Spleen (tissue), 11 donors: ENCODE measurements around the gene TOX3. TPM values are rescaled to one million over a fixed set of nuclear protein-coding genes. Genes with fewer than 3 reads are reported as not detected.

Experiments used
- DNase-seq: peaks from one replicate; pipeline ENCODE4 v3.0.0-alpha.2; 2020
- H3K27ac ChIP-seq, 8 donors: fragments of 200-600 bp; sonication (generic) in 7 of 8; 1 replicate in 4 of 8; 2 replicates in 4 of 8; pipeline versions ENCODE4 v1.5.0 to v1.8.0; 2016 to 2021; ENCODE audit warnings: inconsistent platforms in 4 of 8, mild to moderate bottlenecking in 4 of 8, moderate library complexity in 1 of 8
- H3K27me3 ChIP-seq, 7 donors: fragments of 200-600 bp; sonication (generic) in 6 of 7; replicated peaks in 1 of 7; 1 replicate in 4 of 7; 2 replicates in 3 of 7; pipeline versions ENCODE4 v1.5.0 to v1.8.0; 2016 to 2021; ENCODE audit warnings: inconsistent platforms in 3 of 7, mild to moderate bottlenecking in 1 of 7
- H3K36me3 ChIP-seq, 6 donors: fragments of 200-600 bp; sonication (generic) in 5 of 6; 1 replicate in 4 of 6; 2 replicates in 2 of 6; pipeline versions ENCODE4 v1.5.0 to v1.8.0; 2016 to 2021; ENCODE audit warnings: inconsistent platforms in 2 of 6
- H3K4me1 ChIP-seq, 6 donors: fragments of 200-600 bp; sonication (generic) in 5 of 6; 1 replicate in 3 of 6; 2 replicates in 3 of 6; pipeline versions ENCODE4 v1.5.0 to v1.8.0; 2016 to 2021; ENCODE audit warnings: inconsistent platforms in 3 of 6
- H3K4me3 ChIP-seq, 8 donors: fragments of 200-600 bp; sonication (generic) in 7 of 8; 1 replicate in 4 of 8; 2 replicates in 4 of 8; pipeline versions ENCODE4 v1.5.0 to v1.8.0; 2016 to 2021; ENCODE audit warnings: inconsistent platforms in 4 of 8, mild to moderate bottlenecking in 4 of 8, moderate library complexity in 2 of 8
- H3K9me3 ChIP-seq, 8 donors: fragments of 200-600 bp; sonication (generic) in 7 of 8; 1 replicate in 4 of 8; 2 replicates in 4 of 8; pipeline versions ENCODE4 v1.5.0 to v1.8.0; 2016 to 2021; ENCODE audit warnings: inconsistent platforms in 4 of 8
- CTCF ChIP-seq, 11 experiments: fragments of 200-600 bp in 7 of 11; fragments of 450-650 bp in 4 of 11; sonication (generic) in 4 of 11; IDR thresholded peaks in 8 of 11; conservative IDR thresholded peaks in 3 of 11; 1 replicate in 7 of 11; 2 replicates in 4 of 11; pipeline versions ENCODE4 v1.4.0 to v1.8.0; 2016 to 2021; ENCODE audit warnings: antibody characterized with exemption in 11 of 11, inconsistent platforms in 4 of 11, mild to moderate bottlenecking in 1 of 11
- POLR2A ChIP-seq, 3 donors: fragments of 450-650 bp; IDR thresholded peaks; one replicate each; pipeline ENCODE4 v1.5.1; 2017; ENCODE audit warnings: antibody characterized with exemption in 3 of 3, mild to moderate bottlenecking in 1 of 3
- POLR2AphosphoS5 ChIP-seq, 3 donors: sonication (generic); formaldehyde crosslinking; IDR thresholded peaks; one replicate each; pipeline ENCODE4 v1.5.1; 2017; ENCODE audit warnings: antibody characterized with exemption in 3 of 3
- WGBS, 5 donors: extraction: QIAGEN DNeasy Blood & Tissue Kit in 3 of 5; methylation state at CpG; one replicate each; pipeline versions ENCODE4 v1.1.5 to v1.1.7; 2013 to 2018; 5-methylcytosine and 5-hydroxymethylcytosine counted together
- intact Hi-C: fragments of 100-400 bp; cut with DNase I; formaldehyde crosslinking; loops from one replicate; pipeline ENCODE4 v1.15.0; 2023; ENCODE audit warnings: low total_unique reads
- polyA plus RNA-seq, 3 donors: library from polyadenylated mRNA; stranded (reverse); fragments of 200-250 nt; gene quantifications; one replicate each; pipeline ENCODE4 v1.2.1, GENCODE V29; 2013
- total RNA-seq, 7 donors: library from RNA; depleted of rRNA in 3 of 7; stranded (reverse); fragments of >200 nt in 3 of 7; fragmentation: NEBNext Ultra II Directional in 4 of 7; extraction: Animal tissue kit (Norgen Biotek cat#: 25700) in 4 of 7; gene quantifications; one replicate each; pipeline versions ENCODE4 v1.1.0 to v1.2.1, GENCODE V29; 2016 to 2021
- donor health status: healthy with polysubstance abuse.
- donor health status: DM: no; HTN: no; CAD: no; lungs with moderate emphysema.
- donor health status: DM: no; HTN: no; CAD: no.
- donor health status: Bipolar disorder and iron deficiency.
- donor health status: healthy.
- donor health status: DM: no; HTN: no; CAD: no.
- donor health status: DM: yes; HTN: yes; CAD: no.

Gene TOX3
- total and polyA plus RNA-seq, 10 donors: 0.03 to 0.11 TPM; not detected in 8

GRCh38 chr16:52521570-52521969, 25.4 kb downstream of the TOX3 start:
- Histone ChIP-seq H3K36me3 (no peaks in the 10 kb centered on the region), H3K9me3 (no peaks in the 10 kb centered on the region), H3K4me3 (no peak overlapping the region), H3K27me3 (no peaks in the 10 kb centered on the region), H3K4me1 (no peaks in the 10 kb centered on the region), H3K27ac (no peak overlapping the region)
- no peak for TF ChIP-seq POLR2AphosphoS5 (IDR thresholded peaks at IDR 0.05)
- no peak for TF ChIP-seq CTCF (IDR thresholded peaks at IDR 0.05 in 8 of 11, conservative IDR thresholded peaks at IDR 0.05 in 3 of 11)
- TF ChIP-seq POLR2A (IDR thresholded peaks at IDR 0.05): no peak
- intact Hi-C loops: no loop called here
- WGBS, 5 donors: 67 to 89% (median 82%) methylated on average over 6 of the region's 6 CpGs
- DNase-seq: no peak

- no peak for DNase-seq
- WGBS, 5 donors: 65 to 88% (median 84%) methylated on average over 5 of the region's 5 CpGs
- Histone ChIP-seq H3K4me3 (no peak overlapping the region), H3K4me1 (no peaks in the 10 kb centered on the region), H3K9me3 (no peaks in the 10 kb centered on the region), H3K27ac (no peak overlapping the region), H3K27me3 (no peaks in the 10 kb centered on the region), H3K36me3 (no peaks in the 10 kb centered on the region)
- intact Hi-C loops: no loop called here
- TF ChIP-seq POLR2AphosphoS5 (IDR thresholded peaks at IDR 0.05) (no peak), CTCF (IDR thresholded peaks at IDR 0.05 in 8 of 11, conservative IDR thresholded peaks at IDR 0.05 in 3 of 11) (no peak), POLR2A (IDR thresholded peaks at IDR 0.05) (no peak)
These were observed 28.1 kb downstream of the TOX3 start for GRCh38 chr16:52518884-52519283.

GRCh38 chr16:52515068-52515671, 31.8 kb downstream of the TOX3 start:
- Histone ChIP-seq H3K4me1 (no peaks in the 10 kb centered on the region), H3K36me3 (no peaks in the 10 kb centered on the region), H3K9me3 (no peaks in the 10 kb centered on the region), H3K27ac (no peak overlapping the region), H3K4me3 (no peak overlapping the region), H3K27me3 (no peaks in the 10 kb centered on the region)
- intact Hi-C loops: no loop called here
- no peak for TF ChIP-seq CTCF (IDR thresholded peaks at IDR 0.05 in 8 of 11, conservative IDR thresholded peaks at IDR 0.05 in 3 of 11)
- TF ChIP-seq POLR2AphosphoS5 (IDR thresholded peaks at IDR 0.05): no peak
- no peak for TF ChIP-seq POLR2A (IDR thresholded peaks at IDR 0.05)
- WGBS, 5 donors: 61 to 71% (median 65%) methylated on average over 4 of the region's 4 CpGs
- no peak for DNase-seq

- 83 to 89% (median 89%) methylated on average over 4 of the region's 4 CpGs for WGBS, 5 donors
- Histone ChIP-seq H3K4me3 (no peak overlapping the region), H3K9me3 (no peaks in the 10 kb centered on the region), H3K27me3 (no peaks in the 10 kb centered on the region), H3K36me3 (no peaks in the 10 kb centered on the region), H3K27ac (no peak overlapping the region), H3K4me1 (no peaks in the 10 kb centered on the region)
- TF ChIP-seq POLR2AphosphoS5 (IDR thresholded peaks at IDR 0.05) (no peak), POLR2A (IDR thresholded peaks at IDR 0.05) (no peak), CTCF (IDR thresholded peaks at IDR 0.05 in 8 of 11, conservative IDR thresholded peaks at IDR 0.05 in 3 of 11) (no peak)
- intact Hi-C loops: no loop called here
- DNase-seq: no peak
These were observed 34.5 kb downstream of the TOX3 start for GRCh38 chr16:52512297-52512987.
